ENCODE results near the gene PLCB3. TPM values are rescaled to one million over a fixed set of nuclear protein-coding genes. Genes with fewer than 3 reads are reported as not detected.

The PLCB3 gene
- polyA plus RNA-seq, 1 donor from 2014 or later, result 2.1 TPM

- Histone ChIP-seq H3F3A (ENCODE audit: insufficient read depth, low read length, poor library complexity, severe bottlenecking) (no peaks in the 10 kb centered on the region), H4K20me1 (ENCODE audit: insufficient read depth) (no peaks in the 10 kb centered on the region), H3K27ac (ENCODE audit: low read length) (peak overlapping the region; percentile 56), H3K4me3 (ENCODE audit: low read length) (peak overlapping the region; percentile 90), H3K4me2 (ENCODE audit: low read length) (peak overlapping the region; percentile 81), H3K9ac (ENCODE audit: low read length) (peak overlapping the region; percentile 93), H3K36me3 (ENCODE audit: insufficient read depth, low read length) (no peaks in the 10 kb centered on the region), H2AFZ (ENCODE audit: low read depth, low read length) (peak overlapping the region; percentile 4), H3K9me2 (ENCODE audit: insufficient read depth, low read length) (no peaks in the 10 kb centered on the region), H3K27me3 (ENCODE audit: insufficient read depth, low read depth, low read length) (peaks cover 19% of the 10 kb centered on the region), H3K9me3 (ENCODE audit: low read length) (no peaks in the 10 kb centered on the region), H3K79me2 (replicated peaks; ENCODE audit: insufficient read depth, low read length) (peaks cover 11% of the 10 kb centered on the region)
- TF ChIP-seq, protein P1, sequence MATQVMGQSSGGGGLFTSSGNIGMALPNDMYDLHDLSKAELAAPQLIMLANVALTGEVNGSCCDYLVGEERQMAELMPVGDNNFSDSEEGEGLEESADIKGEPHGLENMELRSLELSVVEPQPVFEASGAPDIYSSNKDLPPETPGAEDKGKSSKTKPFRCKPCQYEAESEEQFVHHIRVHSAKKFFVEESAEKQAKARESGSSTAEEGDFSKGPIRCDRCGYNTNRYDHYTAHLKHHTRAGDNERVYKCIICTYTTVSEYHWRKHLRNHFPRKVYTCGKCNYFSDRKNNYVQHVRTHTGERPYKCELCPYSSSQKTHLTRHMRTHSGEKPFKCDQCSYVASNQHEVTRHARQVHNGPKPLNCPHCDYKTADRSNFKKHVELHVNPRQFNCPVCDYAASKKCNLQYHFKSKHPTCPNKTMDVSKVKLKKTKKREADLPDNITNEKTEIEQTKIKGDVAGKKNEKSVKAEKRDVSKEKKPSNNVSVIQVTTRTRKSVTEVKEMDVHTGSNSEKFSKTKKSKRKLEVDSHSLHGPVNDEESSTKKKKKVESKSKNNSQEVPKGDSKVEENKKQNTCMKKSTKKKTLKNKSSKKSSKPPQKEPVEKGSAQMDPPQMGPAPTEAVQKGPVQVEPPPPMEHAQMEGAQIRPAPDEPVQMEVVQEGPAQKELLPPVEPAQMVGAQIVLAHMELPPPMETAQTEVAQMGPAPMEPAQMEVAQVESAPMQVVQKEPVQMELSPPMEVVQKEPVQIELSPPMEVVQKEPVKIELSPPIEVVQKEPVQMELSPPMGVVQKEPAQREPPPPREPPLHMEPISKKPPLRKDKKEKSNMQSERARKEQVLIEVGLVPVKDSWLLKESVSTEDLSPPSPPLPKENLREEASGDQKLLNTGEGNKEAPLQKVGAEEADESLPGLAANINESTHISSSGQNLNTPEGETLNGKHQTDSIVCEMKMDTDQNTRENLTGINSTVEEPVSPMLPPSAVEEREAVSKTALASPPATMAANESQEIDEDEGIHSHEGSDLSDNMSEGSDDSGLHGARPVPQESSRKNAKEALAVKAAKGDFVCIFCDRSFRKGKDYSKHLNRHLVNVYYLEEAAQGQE (IDR thresholded peaks at IDR 0.05; ENCODE audit: borderline replicate concordance), result no peak
- no peak for TF ChIP-seq MXI1 (conservative IDR thresholded peaks at IDR 0.05; ENCODE audit: poor library complexity, severe bottlenecking)
- TF ChIP-seq EZH2 (IDR thresholded peaks at IDR 0.05; ENCODE audit: borderline replicate concordance, insufficient read depth, low read length, poor library complexity, severe bottlenecking), result no peak
- peak; percentile 20 for TF ChIP-seq CTCF (IDR thresholded peaks at IDR 0.05; ENCODE audit: poor library complexity, severe bottlenecking)
- no peak for TF ChIP-seq SMC3 (conservative IDR thresholded peaks at IDR 0.05; ENCODE audit: poor library complexity)
- TF ChIP-seq POLR2AphosphoS5 (IDR thresholded peaks at IDR 0.05), result no peak
- no peak for TF ChIP-seq TAF1 (IDR thresholded peaks at IDR 0.05; ENCODE audit: low read depth)
- no peak for TF ChIP-seq RAD21 (conservative IDR thresholded peaks at IDR 0.05)
These were observed 34.8 kb downstream of the PLCB3 start for GRCh38 chr11:64285885-64286800.

- Histone ChIP-seq H4K20me1 (ENCODE audit: insufficient read depth) (no peaks in the 10 kb centered on the region), H3K9ac (ENCODE audit: low read length) (peak overlapping the region; percentile 93), H3K4me3 (ENCODE audit: low read length) (peak overlapping the region; percentile 90), H3K27ac (ENCODE audit: low read length) (no peak overlapping the region), H3K4me2 (ENCODE audit: low read length) (peak overlapping the region; percentile 81), H3F3A (ENCODE audit: insufficient read depth, low read length, poor library complexity, severe bottlenecking) (no peaks in the 10 kb centered on the region), H3K79me2 (replicated peaks; ENCODE audit: insufficient read depth, low read length) (peaks cover 11% of the 10 kb centered on the region), H3K27me3 (ENCODE audit: insufficient read depth, low read depth, low read length) (peaks cover 24% of the 10 kb centered on the region), H3K9me2 (ENCODE audit: insufficient read depth, low read length) (no peaks in the 10 kb centered on the region), H3K36me3 (ENCODE audit: insufficient read depth, low read length) (no peaks in the 10 kb centered on the region), H3K9me3 (ENCODE audit: low read length) (no peaks in the 10 kb centered on the region), H2AFZ (ENCODE audit: low read depth, low read length) (no peak overlapping the region)
- TF ChIP-seq EZH2 (IDR thresholded peaks at IDR 0.05; ENCODE audit: borderline replicate concordance, insufficient read depth, low read length, poor library complexity, severe bottlenecking), result no peak
- TF ChIP-seq RAD21 (conservative IDR thresholded peaks at IDR 0.05), result no peak
- TF ChIP-seq, protein P1 (IDR thresholded peaks at IDR 0.05; ENCODE audit: borderline replicate concordance), result no peak
- no peak for TF ChIP-seq EP300 (conservative IDR thresholded peaks at IDR 0.05; ENCODE audit: poor library complexity, severe bottlenecking)
- TF ChIP-seq CTCF (IDR thresholded peaks at IDR 0.05; ENCODE audit: poor library complexity, severe bottlenecking), result no peak
- TF ChIP-seq MXI1 (conservative IDR thresholded peaks at IDR 0.05; ENCODE audit: poor library complexity, severe bottlenecking), result no peak
- no peak for TF ChIP-seq SMC3 (conservative IDR thresholded peaks at IDR 0.05; ENCODE audit: poor library complexity)
- TF ChIP-seq TAF1 (IDR thresholded peaks at IDR 0.05; ENCODE audit: low read depth), result no peak
- no peak for TF ChIP-seq POLR2AphosphoS5 (IDR thresholded peaks at IDR 0.05)
These were observed 35.5 kb downstream of the PLCB3 start for GRCh38 chr11:64286801-64287159.
